HS-27A (cell line): ENCODE results near the gene IZUMO1.

Experiments used
- DNase-seq: peaks from one replicate; pipeline ENCODE4 v3.0.0-alpha.2; 2012; ENCODE audit warnings: low read depth, missing footprints

The IZUMO1 gene

GRCh38 chr19:48757089-48757675 lies 10.5 kb upstream of the IZUMO1 start:
- no peak for DNase-seq

DNA sequence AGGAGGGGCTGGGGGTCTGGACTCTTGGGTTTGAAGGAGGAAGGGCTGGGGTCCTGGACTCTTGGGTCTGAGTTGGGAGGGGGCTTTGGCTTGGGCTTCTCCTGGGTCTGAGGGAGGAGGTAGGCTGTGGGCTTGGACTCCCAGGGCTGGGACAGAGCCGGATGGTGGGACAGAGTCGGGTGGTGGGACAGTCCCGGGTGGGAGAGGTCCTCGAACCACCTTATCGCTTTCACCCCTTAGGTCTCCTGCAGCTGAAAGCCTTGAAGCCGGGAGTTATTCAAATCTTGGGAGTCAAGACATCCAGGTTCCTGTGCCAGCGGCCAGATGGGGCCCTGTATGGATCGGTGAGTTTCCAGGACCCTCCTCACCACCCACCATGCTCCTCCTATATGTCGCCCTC lies 10.0 kb upstream of the IZUMO1 start:
- no peak for DNase-seq

DNA sequence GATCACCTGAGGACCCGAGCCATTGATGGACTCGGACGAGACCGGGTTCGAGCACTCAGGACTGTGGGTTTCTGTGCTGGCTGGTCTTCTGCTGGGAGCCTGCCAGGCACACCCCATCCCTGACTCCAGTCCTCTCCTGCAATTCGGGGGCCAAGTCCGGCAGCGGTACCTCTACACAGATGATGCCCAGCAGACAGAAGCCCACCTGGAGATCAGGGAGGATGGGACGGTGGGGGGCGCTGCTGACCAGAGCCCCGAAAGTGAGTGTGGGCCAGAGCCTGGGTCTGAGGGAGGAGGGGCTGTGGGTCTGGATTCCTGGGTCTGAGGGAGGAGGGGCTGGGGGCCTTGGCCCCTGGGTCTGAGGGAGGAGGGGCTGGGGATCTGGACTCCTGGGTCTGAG lies 9.5 kb upstream of the IZUMO1 start:
- DNase-seq: no peak

- DNase-seq: no peak
These were observed 9.1 kb upstream of the IZUMO1 start for GRCh38 chr19:48755787-48756186.

DNA sequence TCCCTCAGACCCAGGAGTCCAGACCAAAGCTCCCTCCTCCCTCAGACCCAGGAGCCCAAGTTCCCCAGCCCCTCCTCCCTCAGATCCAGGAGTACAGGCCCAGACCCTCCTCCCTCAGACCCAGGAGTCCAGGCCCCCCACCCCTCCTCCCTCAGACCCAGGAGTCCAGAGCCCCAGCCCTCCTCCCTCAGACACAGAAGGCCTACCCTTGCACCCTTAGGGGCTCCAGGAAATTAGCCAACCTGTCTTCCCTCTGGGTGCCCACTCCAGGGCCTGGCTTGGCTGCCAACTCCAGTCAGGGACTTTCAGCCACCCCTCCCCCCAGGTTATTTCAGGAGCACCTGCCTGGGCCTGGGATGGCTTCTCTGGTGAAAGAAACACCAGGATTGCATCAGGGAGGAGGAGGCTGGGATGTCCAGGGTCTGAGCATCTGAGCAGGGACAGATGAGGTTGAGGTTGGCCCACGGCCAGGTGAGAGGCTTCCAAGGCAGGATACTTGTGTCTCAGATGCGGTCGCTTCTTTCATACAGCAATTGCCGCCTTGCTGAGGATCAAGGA lies 8.5 kb upstream of the IZUMO1 start, which contains the start of gene FGF21:
FGF21 (plus strand) TSS at position 441 of the 558 bp plus-strand sequence. CDS start 713 bp downstream, outside the sequence.
- no peak for DNase-seq

DNA sequence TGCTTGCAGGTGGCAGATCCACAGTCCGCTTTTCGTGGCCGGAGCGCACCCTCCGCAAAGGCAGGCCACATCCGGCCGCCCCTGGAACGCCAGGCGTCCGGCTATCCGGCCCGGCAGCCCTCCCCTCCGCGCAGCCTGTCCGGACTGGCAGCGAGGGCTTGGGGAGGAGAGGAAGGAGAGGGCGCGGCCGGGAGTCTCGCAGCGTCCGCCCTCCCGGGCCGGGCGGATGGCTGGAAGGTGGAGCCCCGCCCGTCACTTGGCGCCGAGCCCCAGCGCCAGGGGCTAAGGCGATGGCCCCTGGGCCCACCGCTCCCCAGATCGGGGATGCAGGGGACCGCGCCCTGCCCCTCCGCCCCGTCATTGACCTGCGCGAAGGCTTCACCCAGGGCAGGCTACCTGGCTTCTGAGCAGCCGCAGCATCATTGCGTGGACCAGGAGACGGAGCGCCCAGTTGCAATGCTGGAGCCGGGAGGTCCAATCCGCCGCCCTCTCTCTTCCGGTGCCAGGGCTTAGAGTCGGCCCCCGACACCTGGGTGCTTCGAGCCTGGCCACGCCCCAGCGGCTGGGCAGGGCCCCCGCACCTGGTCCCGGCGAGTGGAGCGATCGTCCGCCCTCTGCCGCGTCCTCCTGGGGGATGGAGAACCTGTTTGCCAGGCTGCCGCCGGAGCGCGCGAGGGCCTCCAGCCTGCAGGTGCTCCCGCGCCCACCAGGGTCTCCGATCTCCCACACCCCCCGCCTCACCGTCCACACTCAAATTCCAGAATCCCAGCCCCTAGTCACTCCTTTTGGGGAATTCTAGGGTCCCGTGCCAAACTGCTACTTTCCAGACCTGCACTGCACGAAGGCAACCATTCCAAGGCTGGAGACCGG lies 6.0 kb upstream of the IZUMO1 start, which contains the start of gene FUT1:
FUT1 (minus strand) TSS at position 146 of the 870 bp plus-strand sequence. CDS start 1,360 bp downstream, outside the sequence.
- no peak for DNase-seq

- DNase-seq: no peak
These were observed 5.3 kb upstream of the IZUMO1 start for GRCh38 chr19:48751845-48752495.

DNA sequence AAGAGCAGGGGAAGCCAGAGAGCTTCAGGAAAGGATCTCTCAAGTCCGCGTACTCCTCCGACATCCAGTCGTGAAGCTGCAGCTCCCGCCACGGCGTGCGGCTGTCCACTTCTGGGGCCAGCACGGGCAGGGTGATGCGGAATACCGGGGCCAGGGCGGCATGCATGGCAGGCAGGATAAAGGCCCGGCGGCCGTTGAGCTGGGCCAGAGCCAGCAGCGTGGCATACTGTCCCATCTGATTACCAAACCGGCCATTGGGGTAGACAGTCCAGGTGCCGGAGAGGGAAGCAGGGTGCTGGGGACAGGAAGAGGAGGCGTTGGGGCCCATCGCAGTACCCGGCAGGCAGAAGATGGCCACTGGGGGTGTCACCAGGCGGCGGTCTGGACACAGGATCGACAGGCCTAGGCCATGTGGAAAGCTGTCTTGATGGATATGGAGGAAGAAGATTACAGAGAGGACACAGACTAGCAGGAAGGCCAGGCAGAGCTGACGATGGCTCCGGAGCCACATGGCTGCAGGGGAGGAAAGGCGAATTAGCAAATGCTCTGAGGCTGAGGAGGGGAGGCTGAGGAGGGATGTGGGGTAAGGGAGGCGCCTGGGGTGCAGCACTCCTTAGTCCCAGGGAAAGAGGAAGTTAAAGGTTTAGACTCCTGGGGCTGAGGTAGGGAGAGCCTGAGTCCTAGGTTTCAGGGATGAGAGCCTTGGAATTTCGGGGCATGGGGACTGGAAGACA lies 4.2 kb upstream of the IZUMO1 start:
- no peak for DNase-seq

- DNase-seq: no peak
These were observed 3.6 kb upstream of the IZUMO1 start for GRCh38 chr19:48750351-48750750.

DNA sequence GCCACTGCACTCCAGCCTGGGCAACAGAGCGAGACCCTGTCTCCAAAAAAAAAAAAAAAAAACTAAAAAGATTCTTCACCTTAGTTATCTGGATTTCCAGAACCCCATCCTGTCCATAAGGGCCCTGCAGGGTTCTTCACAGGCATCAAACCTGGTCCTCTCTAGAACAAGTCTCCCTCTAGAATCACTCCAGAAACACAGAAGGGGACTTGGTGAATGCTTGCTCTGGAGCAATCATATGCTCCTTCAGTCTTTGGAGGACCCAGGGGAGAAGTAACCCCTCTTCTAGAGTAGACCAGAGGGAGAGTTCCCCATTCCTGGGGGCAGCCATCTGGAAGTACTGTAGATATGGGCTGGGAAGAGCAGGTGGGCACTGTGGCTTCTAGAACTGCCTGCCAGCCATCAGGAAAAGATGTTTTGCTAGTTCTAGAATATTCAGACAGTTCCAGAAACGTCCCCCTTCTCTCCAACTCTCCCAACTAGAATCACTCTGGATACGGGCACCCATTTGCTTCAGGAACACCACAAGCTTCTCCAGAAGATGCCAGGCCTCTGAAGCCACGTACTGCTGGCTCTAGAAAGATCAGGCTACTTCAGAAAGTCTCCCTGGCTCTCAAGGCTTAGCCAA lies 3.0 kb upstream of the IZUMO1 start:
- no peak for DNase-seq

GRCh38 chr19:48746110-48746509 lies 599 bp downstream of the IZUMO1 start:
- DNase-seq: no peak

DNA sequence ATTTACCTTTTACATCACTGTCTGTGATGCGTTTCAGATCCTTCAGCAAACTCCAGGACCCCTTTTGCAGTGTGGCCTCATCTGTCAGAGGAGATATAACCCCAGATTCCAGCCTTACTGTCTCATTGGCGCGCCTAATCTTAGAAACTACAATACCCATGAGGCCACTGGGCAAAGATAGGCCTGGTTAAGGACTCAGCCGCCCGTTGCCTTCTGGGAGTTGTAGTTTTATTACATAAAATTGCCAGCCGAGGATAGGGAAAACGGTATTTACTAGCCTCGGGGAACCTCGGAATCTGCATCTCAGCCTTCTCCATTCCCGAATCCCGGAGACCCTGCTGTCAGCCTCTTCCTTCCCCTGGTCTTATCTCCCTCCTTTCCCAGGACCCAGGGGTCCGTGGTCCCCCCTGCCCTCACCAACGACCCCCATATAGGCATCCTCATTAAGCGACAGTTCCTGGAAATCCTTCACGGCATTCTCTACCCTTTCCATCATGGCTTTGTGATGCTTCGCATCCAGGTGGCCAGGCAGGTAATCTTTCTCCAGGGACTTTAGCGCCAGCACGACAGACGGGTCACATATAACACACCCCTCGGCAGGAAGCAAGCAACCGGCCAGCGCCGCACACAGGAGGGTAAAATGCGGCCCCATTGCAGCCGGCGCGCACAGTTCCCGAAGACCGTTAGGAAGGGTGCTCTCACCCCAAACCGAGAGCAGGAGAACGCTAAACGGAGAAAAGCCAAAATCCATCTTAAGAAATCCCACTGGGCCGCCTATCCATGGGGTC lies 1.3 kb downstream of the IZUMO1 start:
- peak; percentile 55 for DNase-seq

- DNase-seq: no peak
These were observed 4.6 kb downstream of the IZUMO1 start for GRCh38 chr19:48742096-48742495.

DNA sequence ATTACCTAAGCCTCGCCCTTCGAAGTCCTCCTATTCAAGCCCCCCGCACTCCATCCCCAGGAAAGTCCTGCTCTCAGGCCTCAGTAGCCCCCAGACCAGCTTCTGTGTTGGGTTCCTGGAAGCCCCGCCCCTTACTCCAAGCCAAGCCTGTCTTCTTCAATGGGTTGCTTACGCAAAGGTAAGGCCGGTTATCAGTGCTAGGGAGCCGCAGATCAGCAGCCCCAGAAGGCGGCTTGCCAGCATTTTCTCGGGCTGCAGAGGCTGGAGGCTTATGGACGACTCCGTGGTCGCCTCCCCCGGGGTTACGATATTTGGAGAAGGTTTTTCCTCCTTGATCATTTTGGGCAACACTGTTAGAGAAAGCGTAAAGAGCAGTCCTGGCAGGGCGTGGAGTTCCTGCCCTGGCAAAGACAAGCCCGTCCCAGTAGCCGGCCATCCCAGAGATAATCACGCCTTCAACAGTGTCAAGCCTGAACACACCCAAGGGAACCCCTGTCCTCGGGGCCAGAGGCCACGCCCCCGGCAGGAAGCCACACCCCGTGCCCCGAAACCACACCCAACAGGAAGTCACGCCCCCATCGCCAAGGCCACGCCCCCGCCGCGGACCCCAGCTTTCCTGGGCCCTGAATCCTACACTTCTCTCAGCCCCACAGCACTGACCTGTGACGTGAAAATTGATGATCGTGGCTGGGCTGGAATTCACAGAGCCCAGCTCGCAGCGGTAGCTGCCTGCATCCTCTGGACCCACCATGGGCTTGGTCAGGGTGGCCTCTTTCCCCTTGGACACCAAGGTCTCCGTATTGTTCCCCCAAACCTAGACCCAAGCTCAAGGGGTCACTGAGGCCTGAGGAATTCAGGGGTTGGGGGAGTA lies 5.3 kb downstream of the IZUMO1 start:
- DNase-seq: no peak

DNA sequence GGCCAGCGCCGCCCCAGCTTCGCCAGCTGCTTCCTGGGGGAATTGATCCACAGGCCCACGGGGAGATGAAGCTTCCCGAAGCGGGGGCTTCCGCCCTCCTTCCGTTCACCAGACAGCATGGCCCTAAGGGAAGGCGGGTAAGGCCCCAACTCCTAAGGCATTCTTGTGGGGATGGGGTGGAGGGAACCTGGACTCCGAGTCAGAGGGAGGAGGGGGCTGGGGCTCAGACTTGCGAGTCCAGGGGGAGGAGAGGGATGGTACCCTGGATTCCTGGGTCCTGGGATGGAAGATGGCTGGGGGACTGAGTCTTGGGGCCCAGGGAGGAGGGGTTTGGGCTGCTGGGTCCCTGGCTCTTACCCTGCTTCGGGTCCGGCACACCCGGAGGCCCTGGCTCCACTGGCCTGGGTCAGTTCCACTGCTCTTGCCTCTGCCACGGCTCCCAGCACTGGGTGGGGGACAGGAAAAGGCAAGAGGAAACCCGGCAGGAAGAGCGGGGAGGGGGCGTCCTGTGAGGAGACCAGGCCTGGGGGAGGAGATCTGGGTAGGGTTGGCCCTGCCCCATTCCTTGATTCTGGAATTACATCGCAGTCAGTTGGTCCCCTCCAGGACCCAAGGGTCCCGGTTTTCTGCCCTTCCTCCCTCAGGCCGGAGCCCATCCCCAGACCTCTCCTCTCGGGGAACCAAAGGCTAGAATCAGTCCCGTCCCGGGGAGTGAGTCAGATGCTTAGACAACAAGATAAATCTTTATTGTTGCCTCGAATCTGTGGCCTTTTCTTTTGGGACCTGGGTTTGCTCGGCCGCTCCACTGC lies 6.3 kb downstream of the IZUMO1 start, which contains the start of gene RASIP1:
RASIP1 (minus strand) TSS at position 447 of the 809 bp plus-strand sequence; CDS start at position 119, 328 bp downstream.
- no peak for DNase-seq

GRCh38 chr19:48739404-48740163 lies 7.1 kb downstream of the IZUMO1 start:
- no peak for DNase-seq

GRCh38 chr19:48738557-48739403 lies 7.9 kb downstream of the IZUMO1 start:
- peak; percentile 38 for DNase-seq
